GM12891 (cell line): ENCODE data around the gene ZNF865.

Experiments
- DNase-seq: peaks from one replicate; pipeline ENCODE4 v3.0.0; 2011; ENCODE audit warnings: low spot score; ENCODE audit not compliant: insufficient read length
- FAIRE-seq: peaks from 2 replicates; lab custom pipeline; 2011; peaks lifted over from hg19 to GRCh38; lab: Jason Lieb, UNC
- PAX5 ChIP-seq: IDR thresholded peaks from 2 replicates; pipeline ENCODE4 v1.6.1; 2011; ENCODE audit warnings: low read length, moderate library complexity, mild to moderate bottlenecking; ENCODE audit not compliant: insufficient read depth, severe bottlenecking
- POLR2A ChIP-seq: IDR thresholded peaks from 2 replicates; pipeline ENCODE4 v1.6.1; 2011; ENCODE audit warnings: low read depth, low read length, control low read depth
- POLR2AphosphoS5 ChIP-seq: IDR thresholded peaks from 2 replicates; pipeline ENCODE4 v1.6.1; 2011; ENCODE audit warnings: low read depth, low read length, control low read depth
- POU2F2 ChIP-seq: IDR thresholded peaks from 2 replicates; pipeline ENCODE4 v1.6.1; 2011; ENCODE audit warnings: low read depth, mild to moderate bottlenecking, control low read depth, low read length, moderate library complexity
- SPI1 ChIP-seq: IDR thresholded peaks from 2 replicates; pipeline ENCODE4 v1.6.1; 2011; ENCODE audit warnings: low read depth, low read length, control low read depth
- TAF1 ChIP-seq: IDR thresholded peaks from 2 replicates; pipeline ENCODE4 v1.6.1; 2011; ENCODE audit warnings: low read depth, low read length, control low read depth

ZNF865 gene

DNA sequence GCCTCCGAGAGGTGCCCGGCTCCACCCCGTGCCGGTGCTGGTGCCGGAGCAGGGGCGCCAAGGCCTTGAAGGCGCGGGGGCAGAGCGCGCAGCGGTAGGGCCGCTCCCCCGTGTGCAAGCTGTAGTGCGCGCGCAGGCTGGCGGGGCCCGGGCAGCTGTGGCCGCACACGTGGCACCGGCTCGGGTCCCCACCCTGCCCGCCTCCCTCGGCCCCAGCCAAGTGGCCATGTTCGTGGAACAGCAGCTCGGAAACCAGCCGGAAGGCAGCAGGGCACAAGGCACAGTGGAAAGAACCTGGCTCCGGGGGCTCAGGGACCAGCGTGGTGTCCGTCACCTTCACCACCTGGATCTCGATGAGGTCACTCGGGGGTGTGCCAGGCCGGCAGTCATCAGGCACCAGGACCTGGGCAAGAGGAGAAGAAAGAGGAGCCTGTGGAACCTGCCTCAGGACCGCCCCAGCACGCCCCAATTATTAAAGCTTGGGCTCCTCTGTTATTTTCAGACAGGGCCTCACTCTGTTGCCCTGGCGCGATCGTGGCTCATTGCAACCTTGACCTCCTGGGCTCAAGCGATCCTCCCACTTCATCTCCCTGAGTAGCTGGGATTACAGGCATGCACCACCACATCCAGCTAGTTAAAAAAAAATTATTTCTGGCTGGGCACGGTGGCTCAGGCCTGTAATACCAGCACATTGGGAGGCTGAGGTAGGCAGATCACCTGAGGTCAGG is 17.0 kb downstream of the ZNF865 start:
- FAIRE-seq (no peak), DNase-seq (no peak)
- no peak for TF ChIP-seq PAX5
- TF ChIP-seq SPI1, result no peak
- no peak for TF ChIP-seq POLR2AphosphoS5
- TF ChIP-seq POU2F2, result no peak
- TF ChIP-seq TAF1, result no peak
- no peak for TF ChIP-seq POLR2A

DNA sequence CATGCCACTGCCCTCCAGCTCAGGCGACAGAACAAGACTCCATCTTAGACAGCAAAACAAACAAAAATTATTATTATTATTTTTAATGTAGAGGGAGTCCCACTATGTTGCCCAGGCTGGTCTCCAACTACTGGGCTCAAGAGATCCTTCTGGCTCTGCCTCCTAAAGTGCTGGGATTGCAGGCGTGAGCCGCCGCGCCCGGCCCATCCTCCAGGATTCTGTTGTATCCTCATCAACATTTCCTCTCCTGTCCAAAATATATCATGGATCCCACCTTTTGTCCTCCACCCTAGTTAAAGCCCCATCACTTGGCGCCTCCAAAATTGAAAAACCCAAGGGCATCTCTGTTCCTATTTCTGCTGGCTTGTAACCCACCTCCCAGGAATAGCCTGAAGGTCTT is 17.7 kb downstream of the ZNF865 start:
- no peak for DNase-seq
- no peak for TF ChIP-seq PAX5
- TF ChIP-seq TAF1, result no peak
- no peak for TF ChIP-seq POLR2AphosphoS5
- no peak for TF ChIP-seq POU2F2
- no peak for TF ChIP-seq POLR2A
- TF ChIP-seq SPI1, result no peak
- no peak for FAIRE-seq

DNA sequence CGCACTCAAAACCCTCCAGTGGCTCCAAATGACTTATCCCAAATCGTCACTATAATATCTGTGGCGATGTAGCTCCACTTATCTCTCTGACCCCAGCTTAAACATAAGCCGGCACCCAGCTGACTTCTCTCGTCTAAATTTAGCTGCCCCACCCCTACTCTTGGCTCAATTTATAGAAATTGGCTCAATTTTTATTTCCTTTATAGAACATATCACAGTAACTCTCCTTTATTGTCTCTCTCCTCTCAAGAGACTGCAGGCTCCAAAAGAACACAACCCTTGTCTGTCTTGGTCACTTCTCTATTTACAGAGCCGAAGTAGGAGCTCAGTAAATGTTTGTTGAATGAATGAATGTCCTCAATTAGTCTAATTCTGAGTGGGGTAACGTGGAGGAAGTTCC is 18.1 kb downstream of the ZNF865 start:
- DNase-seq (no peak), FAIRE-seq (no peak)
- TF ChIP-seq POLR2A, result no peak
- TF ChIP-seq PAX5, result no peak
- TF ChIP-seq SPI1, result no peak
- TF ChIP-seq TAF1, result no peak
- TF ChIP-seq POLR2AphosphoS5, result no peak
- no peak for TF ChIP-seq POU2F2

DNA sequence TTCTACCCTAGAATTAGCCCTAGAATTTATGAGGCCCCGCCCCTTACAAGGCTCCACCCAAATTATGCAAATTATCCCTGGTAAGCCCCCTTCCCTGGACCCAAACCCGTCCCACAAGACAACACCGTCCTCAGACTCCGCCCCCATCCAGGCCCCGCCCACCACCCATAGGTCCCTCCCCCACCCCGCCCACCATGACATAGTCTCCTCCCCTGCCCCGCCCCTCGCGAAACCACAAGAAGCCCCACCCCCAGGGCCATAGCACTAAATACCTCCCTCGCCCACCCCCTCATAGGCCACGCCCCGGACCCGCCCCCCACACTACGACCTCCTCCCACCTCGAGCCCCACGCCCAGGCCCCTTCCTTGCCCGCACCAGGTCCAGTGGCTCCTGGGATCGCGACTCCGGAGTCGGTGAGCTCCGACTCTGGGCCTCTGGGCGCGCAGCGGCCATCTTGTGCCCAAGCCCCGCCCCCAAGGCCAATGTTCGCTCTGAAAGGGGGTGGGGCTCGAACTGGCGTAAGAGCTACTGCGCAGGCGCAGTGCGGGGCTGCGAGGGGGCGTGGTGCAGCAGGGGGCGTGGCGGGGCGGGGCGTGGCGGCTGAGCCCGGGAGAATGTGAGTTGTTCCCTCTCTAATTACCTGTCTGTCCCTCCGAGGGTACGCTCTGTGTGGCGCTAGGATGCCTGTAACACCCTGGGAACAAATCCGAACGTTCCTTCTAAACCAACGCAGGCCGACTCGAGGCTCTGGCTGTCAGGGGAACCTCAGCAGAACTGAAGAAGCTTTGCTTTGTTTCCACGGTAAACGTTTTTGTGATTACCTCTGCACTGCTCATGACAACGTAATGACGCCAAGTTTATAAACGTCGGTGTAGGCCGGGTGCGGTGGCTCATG is 18.9 kb downstream of the ZNF865 start, which contains the start of gene ZNF784:
Gene ZNF784, minus strand, starts transcription at position 458 of the 895 bp plus-strand sequence. Its CDS starts 5 bp downstream, at position 453.
- peak; percentile 89 for DNase-seq
- no peak for TF ChIP-seq PAX5
- peak; percentile 71 for TF ChIP-seq POLR2A
- peak; percentile 36; the same call in 1 of the 2 replicates for TF ChIP-seq POLR2AphosphoS5
- TF ChIP-seq POU2F2, result peak; percentile 63; the same call in 1 of the 2 replicates
- TF ChIP-seq TAF1, result peak; percentile 86
- no peak for TF ChIP-seq SPI1
- peak; percentile 98 for FAIRE-seq

DNA sequence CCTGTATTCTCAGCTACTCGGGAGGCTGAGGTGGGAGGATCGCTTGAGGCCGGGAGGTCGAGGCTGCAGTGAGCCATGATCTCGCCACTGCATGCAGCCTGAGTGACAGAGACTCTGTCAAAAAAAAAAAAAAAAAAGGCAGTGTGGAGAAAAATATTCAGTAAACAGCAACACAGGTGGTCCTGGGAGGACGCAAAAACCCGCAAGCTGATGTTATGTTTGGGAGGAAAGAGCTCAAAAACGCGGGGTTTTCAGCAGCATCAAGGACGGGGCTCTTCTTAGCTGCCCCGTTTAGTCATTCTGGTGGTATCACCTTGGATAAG is 19.5 kb downstream of the ZNF865 start:
- FAIRE-seq (no peak), DNase-seq (no peak)
- TF ChIP-seq POU2F2, result no peak

DNA sequence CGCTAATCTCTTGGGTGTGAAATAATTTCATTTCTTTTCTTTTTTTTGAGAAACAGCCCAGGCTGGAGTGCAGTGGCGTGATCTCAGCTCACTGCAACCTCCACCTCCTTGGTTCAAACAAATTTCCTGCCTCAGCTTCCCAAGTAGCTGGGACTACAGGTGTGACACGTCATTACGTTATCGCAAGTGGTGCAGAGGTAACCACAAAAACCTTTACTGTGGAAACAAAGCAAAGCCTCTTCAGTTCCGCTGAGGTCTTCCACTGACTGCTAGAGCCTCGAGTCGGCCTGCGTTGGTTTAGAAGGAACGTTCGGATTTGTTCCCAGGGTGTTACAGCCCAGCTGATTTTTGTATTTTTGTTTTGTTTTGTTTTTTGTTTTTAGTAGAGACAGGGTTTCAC is 20.9 kb downstream of the ZNF865 start:
- TF ChIP-seq TAF1 (no peak), SPI1 (no peak), POLR2A (no peak), POU2F2 (no peak), PAX5 (no peak), POLR2AphosphoS5 (no peak)
- no peak for FAIRE-seq

DNA sequence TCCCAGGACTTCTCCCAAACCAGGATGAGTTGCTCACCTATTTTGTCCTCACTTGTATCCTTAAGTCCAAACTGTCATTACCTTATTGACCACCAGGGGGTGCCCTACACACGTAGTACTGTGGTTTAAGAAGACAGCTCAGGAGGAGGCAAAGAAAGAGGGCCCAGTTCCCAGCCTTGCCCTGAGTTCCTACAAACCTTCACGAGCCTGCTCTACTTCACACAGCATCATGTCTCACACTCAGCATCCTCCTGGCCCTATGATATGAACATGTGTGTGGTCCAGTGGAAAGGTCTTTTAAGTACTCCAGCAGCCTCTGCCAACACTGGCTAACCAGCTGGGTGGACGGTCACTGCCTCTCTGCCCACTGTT is 27.0 kb downstream of the ZNF865 start:
- DNase-seq, result no peak
- no peak for TF ChIP-seq POLR2A
- TF ChIP-seq SPI1, result no peak
- TF ChIP-seq PAX5, result no peak
- TF ChIP-seq TAF1, result no peak
- no peak for TF ChIP-seq POU2F2
- no peak for TF ChIP-seq POLR2AphosphoS5
- peak; percentile 89 for FAIRE-seq

More for the DNA sequence above, 20.9 kb downstream of the ZNF865 start:
- no peak for DNase-seq

DNA sequence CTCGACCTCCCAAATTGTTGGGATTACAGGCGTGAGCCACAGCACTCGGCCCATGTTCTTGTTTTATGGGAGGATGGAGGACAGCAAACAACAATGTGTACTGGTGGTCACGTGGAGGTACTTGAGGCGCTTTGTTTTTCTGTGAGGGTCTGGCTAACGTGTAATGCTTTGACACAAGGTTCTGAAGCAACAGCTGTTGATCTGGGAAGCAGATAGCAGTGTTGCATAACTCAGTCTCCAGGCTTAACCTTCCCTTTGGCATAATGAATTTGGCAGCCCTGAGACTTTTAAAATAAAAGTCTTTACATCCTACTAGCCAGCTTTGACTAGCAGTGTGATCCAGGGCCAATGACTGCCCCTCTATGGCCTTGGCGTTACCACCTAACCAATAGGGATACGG is 28.4 kb downstream of the ZNF865 start:
- FAIRE-seq, result no peak
- no peak for DNase-seq
- TF ChIP-seq TAF1 (no peak), PAX5 (no peak), POLR2AphosphoS5 (no peak), SPI1 (no peak), POU2F2 (no peak)

DNA sequence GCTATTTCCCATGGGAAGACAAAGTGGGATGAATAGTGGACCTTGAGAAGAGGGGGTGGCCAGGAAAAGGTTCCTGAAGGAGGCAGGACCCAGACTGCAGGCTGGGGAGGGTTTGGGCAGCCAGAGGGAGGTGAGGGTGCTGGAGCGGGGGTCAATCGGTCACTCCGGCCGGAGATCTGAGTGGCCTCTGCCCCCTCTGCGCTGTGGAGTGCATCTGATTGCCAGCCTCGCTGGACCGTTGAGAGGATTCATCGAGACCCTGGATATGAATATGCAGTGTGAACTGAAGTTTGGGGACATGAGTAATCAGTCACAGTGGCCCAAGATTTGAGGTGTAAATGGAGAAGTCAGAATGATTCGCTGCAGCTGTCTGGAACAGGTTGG is 29.9 kb downstream of the ZNF865 start:
- DNase-seq, result no peak
- no peak for FAIRE-seq
- no peak for TF ChIP-seq POLR2A
- peak; percentile 18; the same call in 1 of the 2 replicates for TF ChIP-seq POU2F2

DNA sequence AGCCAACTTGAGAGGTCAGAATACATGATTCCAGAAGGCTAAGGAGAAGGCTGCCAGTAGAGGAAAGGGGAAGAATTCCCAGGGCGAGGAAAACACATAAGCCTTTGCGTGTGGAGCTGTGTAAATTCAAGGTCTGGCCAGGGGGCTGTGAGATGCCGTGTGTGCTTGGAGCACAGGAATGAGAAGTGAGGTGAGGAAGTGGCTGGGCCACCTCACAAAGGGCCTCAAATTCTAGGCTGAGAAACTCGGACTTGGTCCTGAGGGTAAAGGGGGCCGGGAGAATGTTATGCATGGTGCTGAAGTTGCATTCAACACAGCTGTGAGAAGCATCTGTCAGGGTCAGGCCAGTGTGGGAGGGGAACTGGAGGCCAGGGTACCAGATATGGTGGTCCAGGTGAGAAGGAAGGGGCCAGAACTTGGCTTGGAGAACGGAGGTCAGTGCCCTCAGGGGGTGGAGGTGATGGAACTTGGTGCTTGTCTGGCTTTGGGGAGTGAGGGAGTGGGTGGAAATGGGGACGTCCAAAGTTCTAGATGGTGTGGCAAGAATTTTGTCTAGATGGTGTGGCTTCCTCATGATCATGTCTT is 30.5 kb downstream of the ZNF865 start:
- FAIRE-seq, result no peak
- no peak for DNase-seq
- TF ChIP-seq PAX5 (no peak), POLR2A (peak; percentile 64; the same call in 1 of the 2 replicates), POU2F2 (no peak; the same call in 1 of the 2 replicates), SPI1 (0 out of 2 replicates have a peak, but pooled peaks have one; percentile 24), TAF1 (no peak), POLR2AphosphoS5 (peak; percentile 63)
